PC-3 (cell line): ENCODE measurements around the gene SULT1C4. TPM values are rescaled to one million over a fixed set of nuclear protein-coding genes. Genes with fewer than 3 reads are reported as not detected.

ENCODE experiments used
- ATAC-seq: fragments of 200-7000 bp; cut with Tn5 transposase; 2 replicates; pipeline ENCODE4 v1.9.1; 2020; ENCODE audit warnings: mild to moderate bottlenecking, moderate library complexity
- BruUV-seq: library from RNA; stranded (reverse); fragments of 400-500 nt; replicated peaks from 2 replicates; lab custom pipeline; 2021; lab: Mats Ljungman, UMichigan
- CTCF ChIA-PET: fragments of 300-600 bp; sonication (Branson Sonifier 250); formaldehyde crosslinking; loops from one replicate; lab custom pipeline; 2022; ENCODE audit warnings: antibody characterized with exemption; lab: Charles Lee
- POLR2A ChIA-PET: fragments of 300-600 bp; sonication (Branson Sonifier 250); formaldehyde crosslinking; loops from one replicate; lab custom pipeline; 2022; ENCODE audit warnings: antibody characterized with exemption; ENCODE audit not compliant: unreplicated experiment; lab: Charles Lee
- DNase-seq: peaks from one replicate; pipeline ENCODE4 v3.0.0-alpha.2; 2015
- H2AFZ ChIP-seq: fragments of 300-600 bp; sonication (generic); 2 replicates; pipeline ENCODE4 v1.6.0; 2016; ENCODE audit warnings: antibody characterized with exemption, low read length
- H3F3A ChIP-seq: fragments of 300-600 bp; sonication (generic); one replicate; pipeline ENCODE4 v1.6.0; 2017; ENCODE audit warnings: antibody characterized with exemption, low read length, control low read depth, mild to moderate bottlenecking; ENCODE audit not compliant: unreplicated experiment
- H3K27ac ChIP-seq: fragments of 300-600 bp; sonication (generic); 2 replicates; pipeline ENCODE4 v1.5.1; 2016; ENCODE audit warnings: mild to moderate bottlenecking, low read length
- H3K27me3 ChIP-seq: fragments of 300-600 bp; sonication (generic); 2 replicates; pipeline ENCODE4 v1.6.1; 2016; ENCODE audit warnings: low read length, mixed read lengths
- H3K36me3 ChIP-seq: fragments of 300-600 bp; sonication (generic); 2 replicates; pipeline ENCODE4 v1.6.1; 2016; ENCODE audit warnings: low read depth, mixed run types, low read length, mixed read lengths
- H3K4me1 ChIP-seq: fragments of 300-600 bp; sonication (generic); 2 replicates; pipeline ENCODE4 v1.5.1; 2016; ENCODE audit warnings: low read length; ENCODE audit not compliant: insufficient read depth
- H3K4me2 ChIP-seq: fragments of 300-600 bp; sonication (generic); 2 replicates; pipeline ENCODE4 v1.6.0; 2016; ENCODE audit warnings: low read length
- H3K4me3 ChIP-seq: fragments of 300-600 bp; sonication (generic); 2 replicates; pipeline ENCODE4 v1.5.1; 2016; ENCODE audit warnings: mild to moderate bottlenecking, low read length, mixed read lengths
- H3K79me2 ChIP-seq: fragments of 300-600 bp; sonication (generic); 2 replicates; pipeline ENCODE4 v1.6.1; 2017; ENCODE audit warnings: low read length, mixed read lengths
- H3K9ac ChIP-seq: fragments of 300-600 bp; sonication (generic); 2 replicates; pipeline ENCODE4 v1.6.0; 2016; ENCODE audit warnings: mild to moderate bottlenecking, low read length
- H3K9me2 ChIP-seq: fragments of 300-600 bp; sonication (generic); replicated peaks from 2 replicates; pipeline ENCODE4 v1.6.1; 2016; ENCODE audit warnings: mixed run types, low read length, mixed read lengths
- H3K9me3 ChIP-seq: fragments of 300-600 bp; sonication (generic); 2 replicates; pipeline ENCODE4 v1.6.1; 2016; ENCODE audit warnings: low read length, mixed read lengths
- H4K20me1 ChIP-seq: fragments of 300-600 bp; sonication (generic); 2 replicates; pipeline ENCODE4 v1.6.1; 2016; ENCODE audit warnings: low read length, mixed read lengths
- CTCF ChIP-seq: fragments of 300-600 bp; sonication (generic); conservative IDR thresholded peaks from 2 replicates; pipeline ENCODE4 v1.5.1; 2017; ENCODE audit warnings: antibody characterized with exemption, low read depth, mild to moderate bottlenecking, low read length
- EZH2 ChIP-seq: fragments of 300-600 bp; sonication (generic); IDR thresholded peaks from one replicate; pipeline ENCODE4 v1.6.1; 2017; ENCODE audit warnings: antibody characterized with exemption, mild to moderate bottlenecking, low read length; ENCODE audit not compliant: unreplicated experiment
- EZH2phosphoT487 ChIP-seq: fragments of 300-600 bp; sonication (generic); IDR thresholded peaks from 2 replicates; pipeline ENCODE4 v1.6.1; 2018; ENCODE audit warnings: mild to moderate bottlenecking, antibody characterized with exemption, low read length, borderline replicate concordance
- intact Hi-C: fragments of 100-400 bp; cut with micrococcal nuclease; formaldehyde crosslinking; loops from 2 replicates; pipeline ENCODE4 v1.9.0; 2023
- total RNA-seq: library from RNA; depleted of rRNA; stranded (reverse); fragments of >200 nt; gene quantifications from 2 replicates; pipeline ENCODE4 v1.2.3, GENCODE V29; 2014

Gene SULT1C4
- total RNA-seq, 1 experiment from 2014 or later = not detected

GRCh38 chr2:108345951-108346350 lies 31.8 kb upstream of the SULT1C4 start:
- Histone ChIP-seq H3K79me2 (no peaks in the 10 kb centered on the region), H3K4me2 (no peak overlapping the region), H3K4me1 (no peaks in the 10 kb centered on the region), H3F3A (no peaks in the 10 kb centered on the region), H3K9me2 (no peaks in the 10 kb centered on the region), H3K4me3 (no peak overlapping the region), H3K9me3 (no peaks in the 10 kb centered on the region), H3K36me3 (no peaks in the 10 kb centered on the region), H4K20me1 (no peaks in the 10 kb centered on the region), H3K27me3 (no peaks in the 10 kb centered on the region), H2AFZ (no peak overlapping the region), H3K9ac (no peak overlapping the region), H3K27ac (no peak overlapping the region)
- TF ChIP-seq CTCF = no peak
- no peak for TF ChIP-seq EZH2
- no peak for TF ChIP-seq EZH2phosphoT487
- no TSS peak for BruUV-seq
- ChIA-PET POLR2A (no interaction called here), CTCF (no interaction called here)
- intact Hi-C loops = no loop called here
- no peak for ATAC-seq
- DNase-seq = no peak

GRCh38 chr2:108346827-108347226 lies 30.9 kb upstream of the SULT1C4 start:
- intact Hi-C loops = no loop called here
- Histone ChIP-seq H3K36me3 (no peaks in the 10 kb centered on the region), H3K4me2 (no peak overlapping the region), H4K20me1 (no peaks in the 10 kb centered on the region), H3K4me1 (no peaks in the 10 kb centered on the region), H3K4me3 (no peak overlapping the region), H3K79me2 (no peaks in the 10 kb centered on the region), H3K9me2 (no peaks in the 10 kb centered on the region), H3K9ac (no peak overlapping the region), H3K9me3 (no peaks in the 10 kb centered on the region), H3F3A (no peaks in the 10 kb centered on the region), H2AFZ (no peak overlapping the region), H3K27ac (no peak overlapping the region), H3K27me3 (no peaks in the 10 kb centered on the region)
- no peak for TF ChIP-seq EZH2
- no peak for TF ChIP-seq CTCF
- TF ChIP-seq EZH2phosphoT487 = no peak
- ChIA-PET POLR2A (no interaction called here), CTCF (no interaction called here)
- ATAC-seq (no peak), DNase-seq (no peak)
- no TSS peak for BruUV-seq

GRCh38 chr2:108347786-108348185 lies 30.0 kb upstream of the SULT1C4 start:
- CTCF ChIA-PET = no interaction called here

More at GRCh38 chr2:108347786-108348185, 30.0 kb upstream of the SULT1C4 start:
- intact Hi-C loops = no loop called here
- H4K20me1 ChIP-seq = no peaks in the 10 kb centered on the region
- H3K79me2 ChIP-seq = no peaks in the 10 kb centered on the region
- H3K27me3 ChIP-seq = no peaks in the 10 kb centered on the region
- no TSS peak for BruUV-seq
- H3K27ac ChIP-seq = no peak overlapping the region
- no peak overlapping the region for H2AFZ ChIP-seq
- no peak overlapping the region for H3K9ac ChIP-seq
- no peak overlapping the region for H3K4me3 ChIP-seq
- ATAC-seq = no peak
- no peaks in the 10 kb centered on the region for H3K9me2 ChIP-seq
- no peak overlapping the region for H3K4me2 ChIP-seq
- no peaks in the 10 kb centered on the region for H3K4me1 ChIP-seq
- H3F3A ChIP-seq = no peaks in the 10 kb centered on the region
- no peaks in the 10 kb centered on the region for H3K36me3 ChIP-seq
- POLR2A ChIA-PET = no interaction called here
- DNase-seq = no peak
- TF ChIP-seq EZH2phosphoT487 (no peak), CTCF (no peak), EZH2 (no peak)
- H3K9me3 ChIP-seq = no peaks in the 10 kb centered on the region
